Stimulated activated CD8-positive, alpha-beta memory T cell treated with anti-CD3 and anti-CD28 coated beads, Interleukin-15, amount 100 ng/mL, for 24 hours (primary cell): ENCODE measurements around the gene RBBP8NL.

ENCODE experiments used
- DNase-seq: peaks from one replicate; pipeline ENCODE4 v3.0.0-alpha.2; 2020; ENCODE audit warnings: low read depth

Gene RBBP8NL

DNA sequence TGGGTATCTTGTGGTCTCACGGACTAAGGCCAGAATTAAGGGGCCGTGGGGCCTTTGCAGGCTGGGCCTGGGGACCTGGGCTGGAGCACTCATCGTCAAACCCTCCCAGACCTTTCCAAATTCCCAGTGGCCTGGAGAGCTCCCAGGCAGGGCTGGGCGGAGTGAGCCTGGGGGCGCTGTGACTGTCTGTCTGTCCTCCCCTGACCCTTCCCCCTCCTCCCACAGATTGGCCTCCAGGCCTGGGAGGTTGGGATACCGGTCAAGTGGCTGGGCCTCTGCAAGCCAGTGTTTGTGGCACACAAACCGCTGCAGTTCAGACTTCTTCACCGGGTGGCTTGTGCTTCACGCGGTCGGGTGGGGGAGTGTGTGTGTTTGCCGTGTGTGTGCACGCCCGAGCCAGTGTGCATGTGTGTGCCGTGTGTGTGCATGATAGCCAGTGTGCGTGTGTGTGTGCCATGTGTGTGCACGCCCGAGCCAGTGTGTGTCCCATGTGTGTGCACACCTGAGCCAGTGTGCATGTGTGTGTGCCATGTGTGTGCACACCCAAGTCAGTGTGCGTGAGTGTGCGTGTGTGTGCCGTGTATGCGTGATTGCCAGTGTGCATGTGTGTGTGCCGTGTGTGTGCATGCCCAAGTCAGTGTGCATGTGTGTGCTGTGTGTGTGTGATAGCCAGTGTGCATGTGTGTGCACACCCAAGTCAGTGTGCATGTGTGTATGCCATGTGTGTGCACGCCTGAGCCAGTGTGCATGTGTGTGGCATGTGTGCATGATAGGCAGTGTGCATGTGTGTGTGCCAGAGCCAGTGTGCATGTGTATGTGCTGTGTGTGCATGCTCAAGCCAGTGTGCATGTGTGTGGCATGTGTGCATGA lies 6.3 kb downstream of the RBBP8NL start:
- DNase-seq: no peak

- no peak for DNase-seq
Observed at GRCh38 chr20:62419759-62420158, 7.6 kb downstream of the RBBP8NL start.

- DNase-seq: no peak
Observed at GRCh38 chr20:62418709-62419487, 8.4 kb downstream of the RBBP8NL start.

- DNase-seq: no peak
Observed at GRCh38 chr20:62417981-62418708, 9.2 kb downstream of the RBBP8NL start.

GRCh38 chr20:62416651-62417637 lies 10.4 kb downstream of the RBBP8NL start:
- DNase-seq: no peak

- DNase-seq: no peak
Observed at GRCh38 chr20:62415354-62416111, 11.8 kb downstream of the RBBP8NL start.

GRCh38 chr20:62413896-62414481 lies 13.3 kb downstream of the RBBP8NL start:
- DNase-seq: no peak

- no peak for DNase-seq
Observed at GRCh38 chr20:62413025-62413570, 14.2 kb downstream of the RBBP8NL start.

DNA sequence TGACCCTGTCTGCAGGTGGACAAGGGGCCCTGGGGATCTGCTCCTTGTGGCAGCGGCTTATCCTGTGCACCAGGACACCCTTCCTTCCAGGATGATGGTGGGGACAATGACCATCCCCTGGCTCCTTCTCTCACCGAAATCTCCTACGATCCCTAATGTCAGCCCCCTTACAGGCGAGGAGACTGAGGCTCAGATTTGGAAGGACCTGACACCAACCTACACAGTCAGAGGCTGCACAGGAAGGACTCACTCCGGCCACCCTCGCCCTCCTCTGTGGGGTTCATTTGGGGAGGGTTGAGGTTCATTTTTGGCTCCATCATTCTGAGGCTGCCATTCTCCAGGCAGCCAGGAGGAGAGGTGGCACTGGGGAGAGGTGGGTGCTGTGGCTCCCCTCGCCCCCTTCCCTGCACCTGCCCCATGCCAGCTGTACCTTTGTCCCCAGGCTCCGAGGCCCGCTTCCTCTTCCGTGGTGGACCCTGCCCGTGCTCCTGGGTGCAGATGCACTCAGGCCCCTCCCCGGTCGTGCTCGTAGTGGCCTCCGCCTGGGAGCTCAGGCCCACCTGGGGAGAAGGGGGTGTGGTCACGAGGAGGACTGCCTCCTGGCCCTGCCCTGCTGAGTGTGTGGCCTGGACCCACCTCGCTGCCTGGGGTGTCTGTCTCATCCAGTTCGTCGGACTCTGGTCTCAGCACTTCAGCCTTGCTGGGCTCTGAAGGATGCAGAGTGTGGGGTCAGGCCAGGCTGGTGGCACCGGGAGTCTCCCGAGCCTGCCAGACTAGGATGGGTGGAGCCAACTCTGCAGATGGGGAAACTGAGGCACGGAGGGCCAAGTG lies 14.9 kb downstream of the RBBP8NL start:
- DNase-seq: no peak

- DNase-seq: no peak
Observed at GRCh38 chr20:62411479-62412193, 15.7 kb downstream of the RBBP8NL start.

- no peak for DNase-seq
Observed at GRCh38 chr20:62410746-62411478, 16.4 kb downstream of the RBBP8NL start.

DNA sequence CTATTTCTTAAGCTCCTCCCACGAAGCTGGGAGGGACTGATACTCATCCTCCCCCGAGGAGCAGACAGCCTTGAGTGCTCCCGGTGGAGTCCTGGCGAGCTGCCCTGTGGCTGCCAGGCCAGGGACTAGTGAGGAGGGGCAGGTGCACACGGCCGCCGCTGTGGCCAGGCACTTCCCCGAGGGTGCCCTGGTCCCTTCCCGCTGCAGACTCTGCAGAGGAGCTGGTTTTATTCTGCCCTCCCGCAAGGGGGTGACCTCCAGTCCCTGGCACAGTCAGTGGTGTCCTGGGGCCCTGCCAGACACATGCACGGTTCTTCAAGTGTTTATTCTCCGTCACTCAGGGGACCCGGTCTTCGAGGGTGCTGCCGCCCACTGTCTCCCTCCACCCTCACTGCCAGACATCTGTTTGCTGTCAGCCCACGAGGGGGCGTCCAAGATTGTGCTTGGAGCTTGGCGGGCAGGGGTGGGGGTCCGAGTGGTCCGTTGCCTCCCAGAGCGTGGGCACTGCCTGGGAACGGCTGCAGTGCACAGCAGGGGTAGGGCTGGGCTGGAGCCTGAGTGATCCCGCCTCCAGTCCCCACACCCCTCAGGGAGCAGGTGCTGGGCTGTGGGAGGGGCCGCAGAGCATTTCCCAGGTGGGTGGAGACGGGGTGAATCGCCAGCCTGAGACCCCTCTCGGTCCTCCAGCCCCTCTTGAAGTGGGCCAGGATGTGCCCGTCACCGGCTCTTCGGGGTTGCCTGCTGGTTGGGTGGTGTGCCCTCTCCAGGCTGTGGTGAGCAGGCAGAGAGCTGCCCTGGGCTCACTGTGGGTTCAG lies 17.2 kb downstream of the RBBP8NL start:
- DNase-seq: no peak

DNA sequence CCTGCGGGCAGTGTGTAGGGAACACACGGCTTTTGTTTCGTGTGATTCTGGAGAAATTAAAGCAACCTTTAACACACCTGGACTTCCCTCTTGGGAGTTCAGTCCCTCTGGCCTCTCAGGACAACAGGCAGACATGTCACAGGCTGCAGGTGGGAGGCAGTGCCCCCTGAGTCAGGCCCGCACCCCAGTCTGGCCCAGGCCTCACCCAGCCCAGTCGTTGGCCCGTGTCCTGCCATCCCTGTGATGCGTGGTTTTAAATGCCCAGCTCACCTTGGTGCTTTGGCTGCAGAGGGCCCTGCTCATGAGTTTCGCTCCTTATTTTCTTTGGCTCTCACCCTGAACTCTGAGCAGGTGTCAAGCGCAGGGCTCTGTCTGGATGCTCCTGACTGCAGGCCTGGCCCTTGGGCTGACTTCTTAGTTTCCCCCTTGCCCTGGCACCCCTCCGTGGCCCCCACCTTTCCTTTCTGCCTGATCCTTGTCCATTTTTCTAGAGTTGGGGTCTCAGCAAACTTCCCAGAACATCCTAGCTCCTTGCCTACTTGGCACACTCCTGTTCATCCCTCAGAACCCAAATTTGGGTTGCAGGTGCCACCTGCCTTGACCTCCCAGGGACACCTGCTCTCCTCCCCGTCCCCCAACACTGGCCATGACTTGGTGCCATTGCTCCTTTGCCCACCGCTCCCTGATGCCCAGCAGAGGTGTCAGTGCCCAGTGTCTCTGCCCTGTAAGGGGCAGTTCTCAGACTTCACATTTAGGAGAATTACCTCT lies 18.1 kb downstream of the RBBP8NL start:
- DNase-seq: no peak

DNA sequence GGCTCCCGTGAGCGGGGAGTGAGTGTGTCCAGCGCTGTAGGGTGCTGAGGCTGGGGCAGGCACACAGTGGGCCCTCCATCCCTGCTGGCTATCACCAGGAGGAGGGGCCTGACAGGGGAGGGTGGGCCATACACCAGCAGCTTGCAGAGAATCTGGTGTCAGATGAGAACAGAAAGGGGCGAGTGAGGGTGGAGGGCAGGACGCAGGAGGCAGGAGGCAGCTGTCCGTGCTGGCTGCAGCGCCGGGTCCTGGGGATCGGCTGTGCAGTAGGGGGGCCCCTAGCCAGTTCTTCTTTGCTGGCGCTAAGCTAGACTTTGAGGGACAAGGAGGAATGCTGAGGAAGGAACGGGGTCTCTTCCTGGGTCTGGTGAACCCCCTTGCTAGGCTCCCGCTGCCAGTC lies 18.7 kb downstream of the RBBP8NL start:
- no peak for DNase-seq

GRCh38 chr20:62408055-62408454 lies 19.3 kb downstream of the RBBP8NL start:
- DNase-seq: no peak
